CD4-positive, alpha-beta T cell treated with Interleukin-6 at 100 ng/mL for 8 hours (primary cell): Measurements from ENCODE around the gene CAPNS1.
"Not testable (repeated sequence)": the region's sequence is repeated elsewhere in the genome, so short reads cannot be mapped to it uniquely, and the experiment has no call there.

ENCODE experiments used
- DNase-seq: peaks from one replicate; pipeline ENCODE4 v3.0.0-alpha.2; 2020; ENCODE audit warnings: mixed read lengths, low spot score

The CAPNS1 gene

DNA sequence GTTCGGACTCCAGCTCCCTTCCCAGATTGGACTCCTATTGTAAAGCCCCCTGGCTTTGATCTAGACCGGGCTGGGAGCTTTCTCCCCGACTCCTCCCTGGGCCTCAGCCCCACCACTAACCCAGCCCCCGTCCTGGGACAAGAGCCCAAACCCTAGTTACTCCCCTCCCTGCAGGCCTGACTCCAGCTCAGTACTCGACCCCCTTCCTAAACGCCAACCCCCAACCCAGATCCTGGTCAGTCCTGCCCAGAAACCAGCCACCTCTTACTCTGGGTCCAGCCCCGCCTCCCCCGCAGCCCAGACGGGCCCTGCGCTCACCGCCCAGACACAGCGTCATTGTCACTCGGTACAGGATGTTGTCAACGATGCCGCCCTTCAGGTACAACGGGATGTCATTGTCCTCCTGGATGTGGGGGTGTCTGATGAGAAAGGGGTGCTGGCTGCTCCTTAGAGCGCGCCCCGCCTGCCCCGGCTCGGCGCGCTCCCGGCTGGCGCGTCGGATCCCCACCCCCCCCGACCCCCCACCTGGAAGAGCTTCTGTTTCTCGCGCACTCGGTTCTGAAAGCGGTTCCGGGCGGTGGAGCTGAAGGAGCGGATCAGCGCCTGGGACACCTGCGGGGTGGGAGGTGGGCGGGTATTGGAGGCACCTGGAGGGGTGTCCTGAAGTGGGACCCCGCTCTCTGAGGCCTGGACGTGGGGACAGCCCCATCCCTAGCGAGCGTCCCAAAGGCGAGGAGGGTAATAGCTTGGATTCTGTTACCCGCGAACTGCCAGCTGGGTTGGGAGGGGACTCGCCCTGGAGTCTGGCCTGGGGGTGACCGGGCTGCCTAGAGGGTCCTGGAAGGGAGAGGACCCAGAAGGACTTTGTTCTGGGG is 11.5 kb downstream of the CAPNS1 start:
- no peak for DNase-seq

DNA sequence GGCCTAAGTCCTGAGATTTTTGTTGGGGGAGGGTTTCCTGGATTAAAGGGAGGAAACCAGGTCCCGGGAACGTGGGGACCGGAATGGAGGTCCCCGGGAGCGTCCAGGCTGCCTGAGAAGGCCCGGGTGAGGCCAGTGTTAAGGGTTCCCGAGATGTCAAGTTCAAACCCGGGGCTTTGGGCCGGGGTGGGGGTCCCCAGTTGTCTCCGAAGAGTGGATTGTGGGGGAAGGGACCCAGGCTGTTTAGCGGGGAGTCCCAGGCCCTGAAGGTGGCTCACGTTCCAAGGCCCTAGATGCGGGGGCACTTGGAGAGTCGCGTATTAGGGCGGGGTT is 12.1 kb downstream of the CAPNS1 start:
- no peak for DNase-seq

DNA sequence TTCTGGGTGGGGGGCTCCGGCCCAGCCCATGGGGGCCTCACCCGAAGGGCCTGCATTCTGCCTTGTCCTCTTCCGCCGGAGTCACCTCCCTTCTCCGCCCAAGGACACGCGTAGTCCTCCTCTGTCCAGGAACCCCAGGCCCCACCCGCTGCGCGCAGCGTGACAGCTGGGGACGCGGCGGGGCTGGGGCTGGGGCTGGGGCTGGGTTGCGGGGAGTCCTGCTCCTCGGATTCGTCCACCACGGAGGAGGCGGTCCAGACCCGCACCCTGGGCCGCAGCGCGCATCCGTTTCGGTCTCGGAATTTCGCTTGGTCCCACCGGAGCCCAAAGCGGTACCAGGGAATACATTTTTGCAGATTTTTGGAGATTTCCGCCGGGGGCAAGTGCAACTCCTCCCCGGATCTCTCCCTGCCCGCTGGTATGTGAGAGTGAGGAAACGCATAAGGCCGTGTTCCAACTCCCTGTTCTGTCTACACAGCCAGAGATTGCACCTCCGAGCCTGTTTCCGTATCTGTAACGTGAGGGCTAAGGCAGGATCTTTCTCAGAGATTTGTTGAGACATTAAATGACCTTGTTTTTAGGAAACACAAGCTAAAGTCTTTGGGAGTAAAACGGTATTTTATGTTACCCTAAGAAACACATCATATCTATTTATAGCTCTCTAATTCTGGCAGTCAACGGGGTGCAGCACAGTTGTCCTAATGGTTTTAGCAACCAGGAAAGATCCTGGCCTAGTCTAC is 12.7 kb downstream of the CAPNS1 start, which contains the start of gene COX7A1:
Gene COX7A1 (minus strand): TSS at position 96 of the 740 bp plus-strand sequence. CDS start 40 bp downstream, at position 56.
- DNase-seq = no peak

DNA sequence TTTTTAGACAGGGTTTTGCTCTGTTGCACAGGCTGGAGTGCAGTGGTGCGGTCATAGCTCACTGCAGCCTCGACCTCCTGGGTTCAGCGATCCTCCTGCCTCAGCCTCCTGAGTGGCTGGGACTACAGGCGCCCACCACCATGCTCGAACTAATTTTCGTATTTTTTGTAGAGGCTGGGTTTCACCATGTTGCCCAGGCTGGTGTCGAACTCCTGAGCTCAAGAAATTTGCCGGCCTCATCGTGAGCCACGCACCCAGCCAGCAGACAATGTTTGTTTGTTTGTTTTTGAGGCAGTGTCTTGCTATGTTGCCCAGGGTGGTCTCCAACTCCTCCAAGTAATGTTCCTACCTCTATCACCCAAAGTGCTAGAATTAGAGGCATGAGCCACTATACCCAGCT is 13.3 kb downstream of the CAPNS1 start:
- no peak for DNase-seq

DNA sequence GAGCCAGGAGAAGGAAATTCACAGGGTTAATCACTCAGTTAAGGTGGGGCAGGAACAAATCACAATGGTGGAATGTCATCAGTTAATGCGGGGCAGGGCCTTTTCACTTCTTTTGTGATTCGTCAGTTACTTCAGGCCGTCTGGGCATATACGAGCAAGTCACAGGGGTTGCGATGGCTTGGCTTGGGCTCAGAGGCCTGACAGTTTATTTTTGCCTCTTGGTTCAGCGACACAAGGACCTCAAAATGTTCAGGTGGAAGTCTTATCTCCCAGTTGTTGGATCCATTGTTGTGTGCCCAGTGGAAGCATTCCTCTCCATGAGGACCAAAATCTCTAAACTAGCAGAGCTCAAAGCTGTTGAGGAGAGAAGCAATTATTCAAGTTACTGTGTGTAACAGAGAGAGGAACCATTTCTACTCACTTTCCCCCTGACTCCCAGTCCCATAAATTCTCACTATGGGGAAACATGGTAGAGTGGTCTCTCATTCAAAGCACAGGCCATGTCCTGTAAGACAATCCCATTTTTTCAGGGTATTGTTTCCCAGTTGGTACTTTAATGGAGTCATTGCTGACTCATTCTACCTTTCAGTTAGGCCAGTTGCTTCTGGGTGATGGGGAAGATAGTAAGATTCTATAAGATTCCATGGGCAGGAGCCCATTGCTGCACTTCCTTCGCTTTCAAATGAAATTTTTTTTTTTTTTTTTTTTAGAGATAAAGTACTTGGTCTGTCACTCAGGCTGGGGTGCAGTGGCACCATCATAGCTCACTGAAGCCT is 21.1 kb downstream of the CAPNS1 start:
- DNase-seq = no peak

DNA sequence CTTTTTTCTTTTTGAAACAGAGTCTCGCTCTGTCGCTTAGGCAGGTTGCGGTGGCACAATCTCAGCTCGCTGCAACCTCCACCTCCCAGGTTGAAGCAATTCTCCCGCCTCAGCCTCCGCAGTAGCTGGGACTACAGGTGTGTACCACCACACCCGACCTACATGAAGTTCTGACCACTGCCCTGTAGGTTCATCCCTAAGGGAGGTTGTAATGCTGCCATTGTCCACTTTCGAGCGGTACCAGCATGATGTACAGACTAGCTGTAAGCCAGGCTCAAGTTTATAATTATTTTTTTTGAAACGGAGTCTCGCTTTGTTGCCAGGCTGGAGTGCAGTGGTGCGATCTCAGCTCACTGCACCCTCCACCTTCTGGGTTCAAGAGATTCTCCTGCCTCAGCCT is 23.9 kb downstream of the CAPNS1 start:
- DNase-seq = no peak

DNA sequence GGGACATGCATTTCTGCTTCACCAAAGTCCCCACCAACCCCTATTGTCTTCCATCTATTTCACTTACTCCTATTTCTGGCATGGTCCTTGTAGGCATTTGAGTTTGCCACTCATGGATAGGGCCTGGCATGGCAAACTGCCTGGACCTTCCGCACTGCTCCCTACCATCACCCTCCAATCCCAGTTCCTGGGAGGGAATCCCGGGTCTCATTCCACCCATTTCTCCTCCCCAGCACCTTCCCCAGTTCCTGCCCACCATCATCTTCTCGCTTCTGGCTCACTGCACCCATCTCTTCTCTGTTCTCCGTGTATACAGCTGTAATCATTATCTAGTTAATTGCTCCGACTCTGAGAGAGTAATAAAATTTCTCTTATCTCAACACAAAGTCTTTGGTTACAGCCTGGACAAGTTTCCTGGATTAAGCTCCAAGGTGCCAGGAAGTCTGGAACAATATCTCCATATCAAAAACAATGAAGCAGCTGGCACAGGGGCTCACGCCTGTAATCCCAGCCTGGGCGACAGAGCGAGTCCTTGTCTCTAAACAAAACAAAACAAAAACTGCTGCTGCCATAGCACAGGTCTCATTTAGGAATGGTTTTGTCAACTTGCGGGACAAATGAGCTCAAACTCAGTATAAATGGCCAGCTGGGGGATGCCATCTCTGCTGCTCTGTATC is 29.4 kb downstream of the CAPNS1 start:
- no peak for DNase-seq

DNA sequence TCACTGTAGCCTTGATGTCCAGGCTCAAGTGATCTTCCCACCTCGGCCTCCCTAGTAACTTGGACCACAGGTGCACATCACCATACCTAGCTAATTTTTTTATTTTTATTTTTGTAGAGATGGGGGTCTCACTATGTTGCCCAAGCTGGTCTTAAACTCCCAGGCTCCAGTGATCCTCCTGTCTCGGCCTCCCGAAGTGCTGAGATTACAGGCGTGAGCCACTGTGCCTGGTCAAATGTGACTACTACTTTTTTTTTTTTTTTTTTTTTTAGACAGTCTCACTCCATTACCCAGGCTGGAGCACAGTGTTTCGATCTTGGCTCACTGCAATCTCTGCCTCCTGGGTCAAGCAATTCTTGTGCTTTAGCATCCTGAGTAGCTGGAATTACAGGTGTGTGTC is 33.0 kb downstream of the CAPNS1 start:
- no peak for DNase-seq

DNA sequence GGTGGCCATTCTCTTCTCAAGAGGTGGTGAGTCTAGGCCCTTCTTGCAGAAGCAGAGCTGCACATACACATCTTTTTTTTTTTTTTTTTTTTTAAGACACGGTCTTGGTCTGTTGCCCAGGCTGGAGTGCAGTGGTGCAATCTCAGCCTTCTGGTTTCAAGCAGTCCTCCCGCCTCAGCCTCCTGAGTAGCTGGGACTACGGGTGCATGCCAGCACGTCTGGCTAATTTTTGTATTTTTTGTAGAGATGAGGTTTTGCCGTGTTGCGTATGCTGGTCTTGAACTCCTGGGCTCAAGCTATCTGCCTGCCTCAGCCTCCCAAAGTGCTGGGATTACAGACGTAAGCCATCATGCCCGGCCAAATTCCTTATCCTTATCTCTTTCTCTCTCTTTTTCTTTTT is 34.0 kb downstream of the CAPNS1 start:
- not testable (repeated sequence) for DNase-seq

DNA sequence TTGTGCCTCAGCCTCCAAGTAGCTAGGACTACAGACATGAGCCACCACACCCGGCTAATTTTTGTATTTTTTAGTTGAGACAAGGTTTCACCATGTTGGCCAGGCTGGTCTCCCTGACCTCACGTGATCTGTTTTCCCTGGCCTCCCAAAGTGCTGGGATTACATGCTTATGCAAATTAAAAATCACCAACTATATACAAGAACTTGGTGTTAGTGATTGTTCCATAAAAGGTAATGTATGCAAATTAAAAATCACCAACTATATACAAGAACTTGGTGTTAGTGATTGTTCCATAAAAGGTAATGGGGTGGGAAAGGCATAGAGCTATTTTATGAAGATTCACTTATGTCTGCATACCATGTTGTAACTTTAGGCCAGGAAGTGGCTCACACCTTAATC is 39.2 kb downstream of the CAPNS1 start:
- not testable (repeated sequence) for DNase-seq

DNA sequence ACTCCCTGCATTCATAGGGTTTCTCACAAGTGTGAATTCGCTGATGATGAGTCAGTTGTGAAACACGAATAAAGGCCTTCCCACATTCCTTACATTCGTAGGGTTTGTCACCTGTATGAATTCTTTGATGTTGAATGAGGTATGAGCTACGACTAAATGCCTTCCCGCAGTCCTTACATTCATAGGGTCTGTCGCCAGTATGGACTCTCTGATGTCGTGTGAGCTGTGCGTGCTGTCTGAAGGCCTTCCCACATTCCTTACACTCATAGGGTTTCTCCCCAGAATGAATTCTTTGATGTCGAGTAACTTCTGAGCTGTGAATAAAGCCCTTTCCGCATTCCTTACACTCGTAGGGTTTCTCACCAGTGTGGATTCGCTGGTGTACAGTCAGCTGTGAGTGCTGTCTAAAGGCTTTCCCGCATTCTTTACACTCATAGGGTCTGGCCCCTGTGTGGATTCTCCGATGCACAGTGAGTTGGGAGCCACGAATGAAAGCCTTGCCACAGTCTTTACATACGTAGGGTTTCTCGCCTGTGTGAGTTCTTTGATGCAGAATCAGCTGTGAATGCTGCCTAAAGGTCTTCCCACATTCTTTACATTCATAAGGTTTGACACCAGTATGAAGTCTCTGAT is 42.9 kb downstream of the CAPNS1 start:
- DNase-seq = no peak

DNA sequence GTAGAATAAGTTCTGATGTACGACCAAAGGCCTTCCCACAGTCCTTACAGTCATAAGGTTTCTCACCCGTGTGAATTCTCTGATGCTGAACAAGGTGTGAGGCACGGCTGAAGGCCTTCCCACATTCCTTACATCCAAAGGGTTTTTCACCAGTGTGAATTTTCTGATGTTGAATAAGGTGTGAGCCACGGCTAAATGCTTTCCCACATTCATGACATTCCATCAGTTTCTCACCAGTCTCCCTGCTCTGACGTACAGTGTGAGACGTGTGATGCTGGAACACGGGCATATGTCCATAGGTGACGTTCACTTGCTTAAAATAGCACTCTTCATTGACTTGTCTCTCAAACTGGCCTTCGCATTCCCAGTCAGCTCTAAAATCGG is 43.4 kb downstream of the CAPNS1 start:
- DNase-seq = no peak

DNA sequence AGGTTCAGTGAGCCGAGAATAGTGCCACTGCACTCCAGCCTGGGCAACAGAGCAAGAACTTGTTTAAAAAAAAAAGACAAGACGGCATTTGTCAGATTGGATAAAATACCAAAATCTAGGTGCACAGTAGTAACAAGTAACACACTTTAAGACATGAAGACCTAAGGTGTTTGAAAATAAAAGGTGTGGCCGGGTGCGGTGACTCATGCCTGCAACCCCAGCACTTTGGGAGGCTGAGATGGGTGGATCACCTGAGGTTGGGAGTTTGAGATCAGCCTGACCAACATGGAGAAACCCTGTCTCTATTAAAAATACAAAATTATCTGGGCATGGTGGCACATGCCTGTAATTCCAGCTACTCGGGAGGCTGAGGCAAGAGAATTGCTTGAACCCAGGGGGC is 46.9 kb downstream of the CAPNS1 start:
- not testable (repeated sequence) for DNase-seq

DNA sequence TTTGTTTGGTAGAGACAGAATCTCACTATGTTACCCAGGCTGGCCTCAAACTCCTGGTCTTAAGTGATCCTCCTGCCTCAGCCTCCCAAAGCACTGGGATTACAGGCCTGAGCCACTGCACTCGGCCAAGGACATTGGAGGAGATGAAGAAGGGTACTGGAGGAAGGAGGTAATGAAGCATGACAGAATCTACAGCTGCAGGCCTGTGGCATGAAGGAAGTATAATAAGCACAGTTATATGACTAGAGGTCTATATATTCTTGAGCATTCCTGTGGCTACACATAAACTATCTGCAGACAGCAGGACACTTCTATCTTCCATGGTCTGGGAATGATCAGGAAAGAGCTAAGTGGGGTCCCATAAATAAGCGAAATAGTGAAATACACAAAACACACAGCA is 56.4 kb downstream of the CAPNS1 start:
- no peak for DNase-seq

DNA sequence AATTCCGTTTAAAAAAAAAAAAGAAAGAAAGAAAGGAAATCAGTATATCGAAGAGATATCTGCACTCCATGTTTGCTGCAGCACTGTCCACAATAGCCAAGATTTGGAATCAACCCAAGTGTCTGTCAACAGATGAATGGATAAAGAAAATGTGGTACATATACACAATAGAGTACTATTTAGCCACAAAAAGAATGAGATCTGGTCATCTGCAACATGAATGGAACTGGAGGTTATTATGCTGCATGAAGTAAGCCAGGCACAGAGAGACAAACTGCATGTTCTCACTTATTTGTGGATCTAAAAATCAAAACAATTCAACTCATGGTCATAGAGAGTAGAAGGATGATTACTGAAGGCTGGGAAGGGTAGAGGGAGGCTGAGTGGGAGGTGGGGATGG is 58.3 kb downstream of the CAPNS1 start:
- DNase-seq = no peak
